ENCODE measurements around the gene KDM4C. TPM values are rescaled to one million over a fixed set of nuclear protein-coding genes. Genes with fewer than 3 reads are reported as not detected.

Gene KDM4C
- total RNA-seq, 4 donors from 2014 or later: 25.2 to 41.1 (median 26.4) TPM

DNA sequence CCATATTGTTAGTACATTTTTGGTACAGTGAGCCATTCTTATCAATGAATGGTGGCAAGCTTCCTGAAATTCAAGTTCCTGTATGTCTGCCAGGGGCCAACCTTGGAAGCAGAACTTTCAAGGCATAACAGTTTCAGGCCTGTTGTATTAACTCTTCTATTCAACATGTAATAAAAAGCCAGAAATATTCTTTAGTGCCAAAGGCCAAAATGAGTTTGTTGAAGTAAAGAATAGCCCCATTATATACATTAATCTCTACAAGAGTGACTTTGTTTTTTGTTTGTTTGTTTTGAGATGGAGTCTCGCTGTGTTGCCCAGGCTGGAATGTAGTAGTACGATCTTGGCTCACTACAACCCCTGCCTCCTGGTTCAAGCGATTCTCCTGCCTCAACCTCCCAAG lies 321.3 kb downstream of the KDM4C start:
- WGBS: 100% methylated on average over 3 of the region's 3 CpGs
- no peak for DNase-seq (ENCODE audit: extremely low spot score)
- TF ChIP-seq EP300 (IDR thresholded peaks at IDR 0.05) (no peak), POLR2AphosphoS5 (IDR thresholded peaks at IDR 0.05) (no peak), POLR2A (IDR thresholded peaks at IDR 0.05; ENCODE audit: low read depth) (no peak)
- TF ChIP-seq, protein P1, sequence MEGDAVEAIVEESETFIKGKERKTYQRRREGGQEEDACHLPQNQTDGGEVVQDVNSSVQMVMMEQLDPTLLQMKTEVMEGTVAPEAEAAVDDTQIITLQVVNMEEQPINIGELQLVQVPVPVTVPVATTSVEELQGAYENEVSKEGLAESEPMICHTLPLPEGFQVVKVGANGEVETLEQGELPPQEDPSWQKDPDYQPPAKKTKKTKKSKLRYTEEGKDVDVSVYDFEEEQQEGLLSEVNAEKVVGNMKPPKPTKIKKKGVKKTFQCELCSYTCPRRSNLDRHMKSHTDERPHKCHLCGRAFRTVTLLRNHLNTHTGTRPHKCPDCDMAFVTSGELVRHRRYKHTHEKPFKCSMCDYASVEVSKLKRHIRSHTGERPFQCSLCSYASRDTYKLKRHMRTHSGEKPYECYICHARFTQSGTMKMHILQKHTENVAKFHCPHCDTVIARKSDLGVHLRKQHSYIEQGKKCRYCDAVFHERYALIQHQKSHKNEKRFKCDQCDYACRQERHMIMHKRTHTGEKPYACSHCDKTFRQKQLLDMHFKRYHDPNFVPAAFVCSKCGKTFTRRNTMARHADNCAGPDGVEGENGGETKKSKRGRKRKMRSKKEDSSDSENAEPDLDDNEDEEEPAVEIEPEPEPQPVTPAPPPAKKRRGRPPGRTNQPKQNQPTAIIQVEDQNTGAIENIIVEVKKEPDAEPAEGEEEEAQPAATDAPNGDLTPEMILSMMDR (IDR thresholded peaks at IDR 0.05): no peak
- H3K27ac ChIP-seq (replicated peaks in 1 of 4): no peak overlapping the region
- H3K4me1 ChIP-seq: no peaks in the 10 kb centered on the region
- intact Hi-C loops (cut with DNase I): no loop called here
- H3K4me3 ChIP-seq: no peak overlapping the region
- no peaks in the 10 kb centered on the region for H3K27me3 ChIP-seq
- no peaks in the 10 kb centered on the region for H3K9me3 ChIP-seq
- peaks cover 3 to 41% (median 9%) of the 10 kb centered on the region in 4 donors for H3K36me3 ChIP-seq

DNA sequence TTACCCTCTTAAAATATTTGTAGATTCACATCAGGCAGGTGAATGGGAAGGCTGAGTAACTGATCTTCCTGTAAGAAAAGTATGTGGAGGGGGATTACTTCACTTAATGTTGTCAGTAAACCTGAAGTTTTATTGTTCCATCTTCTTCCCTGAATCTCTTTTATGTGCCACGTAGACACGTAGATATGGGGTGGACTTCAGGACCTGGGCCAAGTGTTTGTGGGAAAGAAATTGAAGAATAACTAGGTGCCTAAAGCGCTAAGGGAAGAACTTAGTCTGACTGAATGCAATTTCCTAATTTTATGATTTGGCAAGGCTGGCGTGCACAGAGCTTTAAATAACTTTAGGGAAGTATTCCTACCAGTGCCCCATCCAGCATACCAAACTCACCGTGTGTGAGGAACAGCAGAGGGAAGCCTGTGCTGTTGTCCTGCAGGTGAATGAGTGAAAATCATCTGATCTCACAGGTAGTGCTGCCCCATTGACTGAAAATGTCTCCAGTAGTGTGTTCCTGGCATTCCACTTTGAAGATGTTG lies 323.4 kb downstream of the KDM4C start:
- Histone ChIP-seq H3K9me3 (no peaks in the 10 kb centered on the region), H3K4me1 (no peaks in the 10 kb centered on the region), H3K27ac (replicated peaks in 1 of 4) (no peak overlapping the region), H3K36me3 (peaks cover 3 to 32% (median 9%) of the 10 kb centered on the region in 4 donors), H3K4me3 (no peak overlapping the region), H3K27me3 (no peaks in the 10 kb centered on the region)
- no peak for TF ChIP-seq POLR2AphosphoS5 (IDR thresholded peaks at IDR 0.05)
- TF ChIP-seq EP300 (IDR thresholded peaks at IDR 0.05): no peak
- TF ChIP-seq POLR2A (IDR thresholded peaks at IDR 0.05; ENCODE audit: low read depth): no peak
- TF ChIP-seq, protein P1 (IDR thresholded peaks at IDR 0.05): no peak
- 71% methylated on average over 5 of the region's 5 CpGs for WGBS
- intact Hi-C loops (cut with DNase I): no loop called here
- no peak for DNase-seq (ENCODE audit: extremely low spot score)

DNA sequence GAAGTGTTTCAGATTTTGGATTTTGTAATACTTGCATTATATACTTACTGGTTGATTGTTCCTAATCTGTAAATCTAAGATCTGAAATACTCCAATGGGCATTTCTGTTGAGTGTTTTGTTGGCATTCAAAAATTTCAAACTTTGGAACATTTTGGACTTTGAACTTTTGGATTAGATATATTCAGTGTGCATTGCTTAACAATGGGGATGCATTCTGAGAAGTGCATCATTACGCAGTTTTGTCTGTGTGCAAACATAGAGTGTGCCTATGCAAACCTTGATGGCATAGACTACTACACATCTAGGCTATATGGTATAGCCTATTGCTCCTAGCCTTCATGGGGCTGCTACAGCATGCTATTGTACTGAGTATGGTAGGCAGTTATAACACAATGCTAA lies 325.4 kb downstream of the KDM4C start:
- WGBS: 100% methylated on average over 1 of the region's 1 CpG
- H3K4me3 ChIP-seq: no peak overlapping the region
- intact Hi-C loops (cut with DNase I): no loop called here
- H3K36me3 ChIP-seq: peaks cover 0 to 23% (median 9%) of the 10 kb centered on the region in 4 donors
- DNase-seq (ENCODE audit: extremely low spot score): no peak
- no peaks in the 10 kb centered on the region for H3K9me3 ChIP-seq
- no peaks in the 10 kb centered on the region for H3K4me1 ChIP-seq
- no peak for TF ChIP-seq EP300 (IDR thresholded peaks at IDR 0.05)
- TF ChIP-seq POLR2A (IDR thresholded peaks at IDR 0.05; ENCODE audit: low read depth): no peak
- no peak for TF ChIP-seq POLR2AphosphoS5 (IDR thresholded peaks at IDR 0.05)
- TF ChIP-seq, protein P1 (IDR thresholded peaks at IDR 0.05): no peak
- H3K27me3 ChIP-seq: no peaks in the 10 kb centered on the region
- no peak overlapping the region for H3K27ac ChIP-seq (replicated peaks in 1 of 4)

DNA sequence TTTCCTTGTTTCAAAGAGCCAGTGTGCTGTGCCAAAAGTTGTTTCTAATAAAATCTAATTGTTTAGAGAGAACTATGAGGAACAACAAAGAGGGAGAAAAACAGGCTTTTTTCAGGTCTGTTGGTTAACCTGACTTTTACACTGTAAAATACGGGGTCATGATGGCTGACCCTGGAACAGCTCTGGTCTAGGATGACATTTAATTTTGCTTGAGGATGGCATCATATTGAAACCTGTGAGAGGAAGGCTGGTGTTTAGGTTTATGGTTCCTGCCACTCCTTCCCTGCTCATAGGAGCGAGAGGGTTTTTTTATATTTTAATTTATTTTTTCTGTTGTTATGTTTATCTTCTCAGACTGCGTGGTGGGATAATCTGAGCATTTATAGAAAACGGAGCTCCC lies 327.6 kb downstream of the KDM4C start:
- TF ChIP-seq, protein P1 (IDR thresholded peaks at IDR 0.05): no peak
- no peak for TF ChIP-seq POLR2A (IDR thresholded peaks at IDR 0.05; ENCODE audit: low read depth)
- TF ChIP-seq POLR2AphosphoS5 (IDR thresholded peaks at IDR 0.05): no peak
- no peak for TF ChIP-seq EP300 (IDR thresholded peaks at IDR 0.05)
- intact Hi-C loops (cut with DNase I): no loop called here
- Histone ChIP-seq H3K27me3 (no peaks in the 10 kb centered on the region), H3K27ac (replicated peaks in 1 of 4) (no peak overlapping the region), H3K9me3 (no peaks in the 10 kb centered on the region), H3K4me1 (peaks cover 0 to 8% (median 6%) of the 10 kb centered on the region in 4 donors), H3K36me3 (peaks cover 0 to 16% (median 9%) of the 10 kb centered on the region in 4 donors), H3K4me3 (no peak overlapping the region)
- no peak for DNase-seq (ENCODE audit: extremely low spot score)
- WGBS: 75% methylated on average over 4 of the region's 4 CpGs

DNA sequence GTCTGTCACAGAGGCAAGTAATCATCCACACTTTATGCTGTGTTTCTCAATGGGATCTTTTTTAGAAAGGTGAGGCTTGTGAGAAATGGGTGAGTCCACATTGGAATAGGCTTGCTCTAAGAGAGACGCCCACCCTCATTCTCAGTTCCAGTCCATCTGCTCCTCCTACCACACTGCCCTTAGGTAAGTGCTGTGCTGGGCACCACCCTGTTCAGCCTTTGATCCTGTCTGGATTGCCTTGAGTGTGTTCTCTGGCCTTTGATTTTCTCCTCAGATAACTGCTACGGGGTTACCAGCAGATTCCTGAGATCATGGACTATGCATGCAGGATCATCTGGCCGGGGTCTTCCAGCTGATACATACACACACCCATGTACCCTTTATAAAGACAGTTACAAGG lies 328.6 kb downstream of the KDM4C start:
- Histone ChIP-seq H3K4me1 (peaks cover 0 to 8% (median 6%) of the 10 kb centered on the region in 4 donors), H3K27me3 (no peaks in the 10 kb centered on the region), H3K27ac (replicated peaks in 1 of 4) (no peak overlapping the region), H3K36me3 (peaks cover 0 to 16% (median 9%) of the 10 kb centered on the region in 4 donors), H3K4me3 (no peak overlapping the region), H3K9me3 (no peaks in the 10 kb centered on the region)
- intact Hi-C loops (cut with DNase I): no loop called here
- TF ChIP-seq POLR2A (IDR thresholded peaks at IDR 0.05; ENCODE audit: low read depth): no peak
- TF ChIP-seq EP300 (IDR thresholded peaks at IDR 0.05): no peak
- no peak for TF ChIP-seq POLR2AphosphoS5 (IDR thresholded peaks at IDR 0.05)
- TF ChIP-seq, protein P1 (IDR thresholded peaks at IDR 0.05): no peak
- DNase-seq (ENCODE audit: extremely low spot score): no peak
- 97% methylated on average over 3 of the region's 3 CpGs for WGBS
